ENCODE data around the gene RBM20.

The RBM20 gene

GRCh38 chr10:110735620-110736027 is 91.5 kb downstream of the RBM20 start:
- no peak for DNase-seq (ENCODE audit: low read depth in 2 of 2)

GRCh38 chr10:110737886-110738634 is 93.9 kb downstream of the RBM20 start:
- no peak for DNase-seq (ENCODE audit: low read depth in 2 of 2)

- DNase-seq (ENCODE audit: low read depth in 2 of 2): no peak
Measured at GRCh38 chr10:110739811-110740271, 95.7 kb downstream of the RBM20 start.

GRCh38 chr10:110742801-110743200 is 98.7 kb downstream of the RBM20 start:
- DNase-seq (ENCODE audit: low read depth in 2 of 2): no peak

GRCh38 chr10:110744782-110745181 is 100.6 kb downstream of the RBM20 start:
- no peak for DNase-seq (ENCODE audit: low read depth in 2 of 2)

GRCh38 chr10:110746254-110746826 is 102.2 kb downstream of the RBM20 start:
- no peak for DNase-seq (ENCODE audit: low read depth in 2 of 2)

GRCh38 chr10:110746969-110747608 is 103.0 kb downstream of the RBM20 start:
- no peak for DNase-seq (ENCODE audit: low read depth in 2 of 2)

- no peak for DNase-seq (ENCODE audit: low read depth in 2 of 2)
Measured at GRCh38 chr10:110747609-110748464, 103.7 kb downstream of the RBM20 start.

- no peak for DNase-seq (ENCODE audit: low read depth in 2 of 2)
Measured at GRCh38 chr10:110748970-110749369, 104.8 kb downstream of the RBM20 start.

GRCh38 chr10:110750931-110751330 is 106.8 kb downstream of the RBM20 start:
- no peak for DNase-seq (ENCODE audit: low read depth in 2 of 2)

GRCh38 chr10:110751850-110752249 is 107.7 kb downstream of the RBM20 start:
- DNase-seq (ENCODE audit: low read depth in 2 of 2): no peak

- no peak for DNase-seq (ENCODE audit: low read depth in 2 of 2)
Measured at GRCh38 chr10:110753462-110753861, 109.3 kb downstream of the RBM20 start.

- DNase-seq (ENCODE audit: low read depth in 2 of 2): no peak
Measured at GRCh38 chr10:110754375-110755105, 110.4 kb downstream of the RBM20 start.

GRCh38 chr10:110755781-110756180 is 111.6 kb downstream of the RBM20 start:
- no peak for DNase-seq (ENCODE audit: low read depth in 2 of 2)

- DNase-seq (ENCODE audit: low read depth in 2 of 2): no peak
Measured at GRCh38 chr10:110756876-110757275, 112.7 kb downstream of the RBM20 start.

GRCh38 chr10:110757586-110757985 is 113.5 kb downstream of the RBM20 start:
- no peak for DNase-seq (ENCODE audit: low read depth in 2 of 2)

GRCh38 chr10:110758128-110758765 is 114.1 kb downstream of the RBM20 start:
- DNase-seq (ENCODE audit: low read depth in 2 of 2): no peak

GRCh38 chr10:110758898-110759297 is 114.8 kb downstream of the RBM20 start:
- no peak for DNase-seq (ENCODE audit: low read depth in 2 of 2)

- DNase-seq (ENCODE audit: low read depth in 2 of 2): no peak
Measured at GRCh38 chr10:110759523-110759922, 115.4 kb downstream of the RBM20 start.

GRCh38 chr10:110762109-110762848 is 118.1 kb downstream of the RBM20 start:
- DNase-seq (ENCODE audit: low read depth in 2 of 2): no peak
